MM.1S (cell line): ENCODE measurements around the gene HYAL2.

Experiments
- EZH2 ChIP-seq: fragments of 300-600 bp; sonication (generic); optimal IDR thresholded peaks from 2 replicates; pipeline ENCODE3; 2017; ENCODE audit warnings: low read depth, mild to moderate bottlenecking, antibody characterized with exemption, low read length, mixed read lengths
- EZH2phosphoT487 ChIP-seq: fragments of 300-600 bp; sonication (generic); IDR thresholded peaks from 2 replicates; pipeline ENCODE4 v1.6.1; 2018; ENCODE audit warnings: antibody characterized with exemption, low read length
- TF ChIP-seq, protein P1 (sequence below): fragments of 300-600 bp; sonication (generic); IDR thresholded peaks from 2 replicates; pipeline ENCODE4 v1.5.1; 2016; ENCODE audit warnings: antibody characterized with exemption, low read length, mixed read lengths

DNA sequence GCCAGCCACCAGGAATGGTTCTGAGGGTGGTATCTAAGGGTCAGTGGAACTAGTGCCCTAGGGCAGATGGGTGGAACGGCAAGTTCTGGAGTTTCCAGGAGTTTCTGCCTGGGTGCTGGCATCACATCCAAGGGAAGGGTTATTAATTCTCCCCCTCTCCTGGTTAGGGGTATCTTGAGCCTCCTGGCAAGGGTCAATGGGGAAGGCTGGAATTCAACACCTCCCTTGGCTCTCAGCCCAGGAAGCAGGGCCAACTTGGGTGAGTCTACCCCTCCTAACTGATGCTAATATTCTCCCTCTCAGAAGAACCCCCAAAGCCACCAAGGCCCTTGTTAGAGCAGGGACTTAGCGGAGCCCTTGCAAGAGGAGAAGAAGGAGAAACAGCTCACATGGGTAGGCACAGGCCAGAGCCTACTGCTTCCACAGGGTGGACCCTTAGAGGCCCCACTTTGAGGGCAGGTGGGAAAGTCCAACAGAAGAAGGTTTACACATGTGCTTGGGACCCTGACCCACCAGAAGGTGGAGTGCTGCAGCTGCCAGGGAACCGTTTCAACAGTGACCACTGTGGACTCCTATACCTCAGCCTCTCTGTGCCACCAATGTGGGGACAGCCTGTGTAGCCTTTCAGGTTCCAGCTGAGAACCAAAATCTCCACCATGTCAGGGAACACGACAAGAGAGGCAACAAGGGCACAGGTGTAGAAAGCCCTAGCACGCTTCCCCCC is 33.4 kb upstream of the HYAL2 start:
- TF ChIP-seq, protein P1, sequence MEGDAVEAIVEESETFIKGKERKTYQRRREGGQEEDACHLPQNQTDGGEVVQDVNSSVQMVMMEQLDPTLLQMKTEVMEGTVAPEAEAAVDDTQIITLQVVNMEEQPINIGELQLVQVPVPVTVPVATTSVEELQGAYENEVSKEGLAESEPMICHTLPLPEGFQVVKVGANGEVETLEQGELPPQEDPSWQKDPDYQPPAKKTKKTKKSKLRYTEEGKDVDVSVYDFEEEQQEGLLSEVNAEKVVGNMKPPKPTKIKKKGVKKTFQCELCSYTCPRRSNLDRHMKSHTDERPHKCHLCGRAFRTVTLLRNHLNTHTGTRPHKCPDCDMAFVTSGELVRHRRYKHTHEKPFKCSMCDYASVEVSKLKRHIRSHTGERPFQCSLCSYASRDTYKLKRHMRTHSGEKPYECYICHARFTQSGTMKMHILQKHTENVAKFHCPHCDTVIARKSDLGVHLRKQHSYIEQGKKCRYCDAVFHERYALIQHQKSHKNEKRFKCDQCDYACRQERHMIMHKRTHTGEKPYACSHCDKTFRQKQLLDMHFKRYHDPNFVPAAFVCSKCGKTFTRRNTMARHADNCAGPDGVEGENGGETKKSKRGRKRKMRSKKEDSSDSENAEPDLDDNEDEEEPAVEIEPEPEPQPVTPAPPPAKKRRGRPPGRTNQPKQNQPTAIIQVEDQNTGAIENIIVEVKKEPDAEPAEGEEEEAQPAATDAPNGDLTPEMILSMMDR = no peak
- TF ChIP-seq EZH2phosphoT487 (no peak), EZH2 (no peak)
